Measurements from ENCODE around the gene ZNF578. TPM values are rescaled to one million over a fixed set of nuclear protein-coding genes. Genes with fewer than 3 reads are reported as not detected.

ZNF578 gene
- total and polyA plus RNA-seq, 2 donors (not counting 1 experiment from before 2014, with no cell fraction given) = 0.81 to 3.7 TPM

Other genes starting within 250 kb of the ZNF578 start
- 41.1 and 48.3 TPM in 2 replicates for gene ZNF766, start 184.0 kb upstream of the ZNF578 start, total RNA-seq
- gene ZNF766, start 184.0 kb upstream of the ZNF578 start, polyA plus RNA-seq = 9.9 and 14.0 TPM in 2 replicates
- 21.8 and 24.8 TPM in 2 replicates for gene ZNF480, start 156.4 kb upstream of the ZNF578 start, total RNA-seq
- gene ZNF480, start 156.4 kb upstream of the ZNF578 start, polyA plus RNA-seq = 6.7 and 10.0 TPM in 2 replicates
- 3.7 and 3.8 TPM in 2 replicates for gene ZNF610, start 117.3 kb upstream of the ZNF578 start, total RNA-seq
- gene ZNF610, start 117.3 kb upstream of the ZNF578 start, polyA plus RNA-seq = 1.5 and 1.6 TPM in 2 replicates
- gene ZNF880, start 83.6 kb upstream of the ZNF578 start, total RNA-seq = 29.2 and 34.1 TPM in 2 replicates
- gene ZNF880, start 83.6 kb upstream of the ZNF578 start, polyA plus RNA-seq = 35.7 and 40.3 TPM in 2 replicates
- gene ZNF528, start 55.7 kb upstream of the ZNF578 start, total RNA-seq = 69.2 and 71.8 TPM in 2 replicates
- gene ZNF528, start 55.7 kb upstream of the ZNF578 start, polyA plus RNA-seq = 15.0 and 18.2 TPM in 2 replicates
- gene ZNF534, start 24.4 kb upstream of the ZNF578 start, total RNA-seq = 0.44 TPM in 1 of 2 replicates, not detected in the other
- 0.04 and 0.39 TPM in 2 replicates for gene ZNF534, start 24.4 kb upstream of the ZNF578 start, polyA plus RNA-seq
- 54.8 and 56.0 TPM in 2 replicates for gene ZNF808, start 74.1 kb downstream of the ZNF578 start, total RNA-seq
- 8.8 and 9.7 TPM in 2 replicates for gene ZNF808, start 74.1 kb downstream of the ZNF578 start, polyA plus RNA-seq
- 48.8 and 49.2 TPM in 2 replicates for gene ZNF701, start 116.7 kb downstream of the ZNF578 start, total RNA-seq
- 11.0 and 13.0 TPM in 2 replicates for gene ZNF701, start 116.7 kb downstream of the ZNF578 start, polyA plus RNA-seq
- gene ZNF83, start 184.8 kb downstream of the ZNF578 start, total RNA-seq = 92.3 and 93.3 TPM in 2 replicates
- 95.8 and 139 TPM in 2 replicates for gene ZNF83, start 184.8 kb downstream of the ZNF578 start, polyA plus RNA-seq

Measured in B cell (primary cell).